Astrocyte (in vitro differentiated cells and primary cell): ENCODE measurements around the gene RTN4IP1. TPM values are rescaled to one million over a fixed set of nuclear protein-coding genes. Genes with fewer than 3 reads are reported as not detected.

Experiments
- DNase-seq: peaks from one replicate; pipeline ENCODE4 v3.0.0-alpha.2; 2010; ENCODE audit warnings: low read depth
- FAIRE-seq: peaks from 2 replicates; lab custom pipeline; 2011; peaks lifted over from hg19 to GRCh38; lab: Jason Lieb, UNC
- H2AFZ ChIP-seq: 2 replicates; pipeline ENCODE4 v1.6.0; 2012; ENCODE audit warnings: low read depth, low read length, inconsistent platforms
- H3K27ac ChIP-seq: 2 replicates; pipeline ENCODE4 v1.5.1; 2011; ENCODE audit warnings: low read depth, low read length, inconsistent platforms
- H3K27me3 ChIP-seq: 2 replicates; pipeline ENCODE4 v1.6.0; 2011; ENCODE audit warnings: low read length, inconsistent platforms; ENCODE audit not compliant: insufficient read depth
- H3K36me3 ChIP-seq: 2 replicates; pipeline ENCODE4 v1.5.1; 2011; ENCODE audit warnings: low read length, inconsistent platforms; ENCODE audit not compliant: insufficient read depth
- H3K4me1 ChIP-seq: 2 replicates; pipeline ENCODE4 v1.5.1; 2011; ENCODE audit warnings: low read length, inconsistent platforms; ENCODE audit not compliant: insufficient read depth
- H3K4me2 ChIP-seq: 2 replicates; pipeline ENCODE4 v1.6.0; 2012; ENCODE audit warnings: low read length, inconsistent platforms
- H3K4me3 ChIP-seq: 2 replicates; pipeline ENCODE4 v1.5.1; 2011; ENCODE audit warnings: low read depth, mild to moderate bottlenecking, low read length, inconsistent platforms; ENCODE audit not compliant: insufficient read depth
- H3K79me2 ChIP-seq: 2 replicates; pipeline ENCODE4 v1.6.0; 2012; ENCODE audit warnings: mild to moderate bottlenecking, low read length, inconsistent platforms; ENCODE audit not compliant: insufficient read depth
- H3K9ac ChIP-seq: 2 replicates; pipeline ENCODE4 v1.6.0; 2012; ENCODE audit warnings: mild to moderate bottlenecking, low read length, inconsistent platforms
- H3K9me3 ChIP-seq: 2 replicates; pipeline ENCODE4 v1.5.1; 2012; ENCODE audit warnings: low read depth, mild to moderate bottlenecking, low read length, inconsistent platforms; ENCODE audit not compliant: insufficient read depth
- H4K20me1 ChIP-seq: 2 replicates; pipeline ENCODE4 v1.6.0; 2012; ENCODE audit warnings: low read length, inconsistent platforms; ENCODE audit not compliant: insufficient read depth
- H3K27ac Mint-ChIP-seq: one replicate; pipeline ENCODE4 v1.8.0; 2021; ENCODE audit warnings: mild to moderate bottlenecking, mixed read lengths; ENCODE audit not compliant: unreplicated experiment
- H3K27me3 Mint-ChIP-seq: one replicate; pipeline ENCODE4 v1.8.0; 2021; ENCODE audit warnings: low read depth, mixed read lengths; ENCODE audit not compliant: unreplicated experiment
- H3K36me3 Mint-ChIP-seq: one replicate; pipeline ENCODE4 v1.8.0; 2021; ENCODE audit warnings: low read depth, mixed read lengths; ENCODE audit not compliant: unreplicated experiment
- H3K4me1 Mint-ChIP-seq: one replicate; pipeline ENCODE4 v1.8.0; 2021; ENCODE audit warnings: low read depth, mixed read lengths; ENCODE audit not compliant: unreplicated experiment
- H3K4me3 Mint-ChIP-seq: one replicate; pipeline ENCODE4 v1.8.0; 2021; ENCODE audit warnings: mild to moderate bottlenecking, moderate library complexity, mixed read lengths; ENCODE audit not compliant: unreplicated experiment
- H3K9me3 Mint-ChIP-seq: one replicate; pipeline ENCODE4 v1.8.0; 2021; ENCODE audit warnings: mild to moderate bottlenecking, mixed read lengths; ENCODE audit not compliant: unreplicated experiment
- CTCF ChIP-seq: IDR thresholded peaks from 2 replicates; pipeline ENCODE4 v1.5.1; 2011; ENCODE audit warnings: low read depth, mild to moderate bottlenecking, inconsistent platforms, low read length, moderate library complexity; ENCODE audit not compliant: insufficient read depth
- EZH2 ChIP-seq: IDR thresholded peaks from 2 replicates; pipeline ENCODE4 v1.6.1; 2012; ENCODE audit warnings: mild to moderate bottlenecking, low read length, inconsistent platforms; ENCODE audit not compliant: insufficient read depth
- total RNA-seq: library from RNA; stranded (reverse); gene quantifications from 2 replicates; pipeline ENCODE4 v1.2.1, GENCODE V29; 2021

Gene RTN4IP1
- total RNA-seq, 1 donor from 2014 or later, result 5.3 TPM

- Histone ChIP-seq H3K9ac (no peak overlapping the region), H2AFZ (no peak overlapping the region), H3K27ac (no peak overlapping the region), H3K36me3 (no peaks in the 10 kb centered on the region), H3K4me1 (no peaks in the 10 kb centered on the region), H3K4me2 (no peak overlapping the region), H3K27me3 (no peaks in the 10 kb centered on the region), H3K9me3 (no peaks in the 10 kb centered on the region), H4K20me1 (no peaks in the 10 kb centered on the region), H3K4me3 (no peak overlapping the region), H3K79me2 (no peaks in the 10 kb centered on the region)
- TF ChIP-seq EZH2, result no peak
- TF ChIP-seq CTCF, result no peak
- Mint-ChIP-seq H3K27ac (no peak overlapping the region), H3K4me3 (no peak overlapping the region), H3K4me1 (peaks cover 4% of the 10 kb centered on the region), H3K9me3 (no peaks in the 10 kb centered on the region), H3K27me3 (no peaks in the 10 kb centered on the region), H3K36me3 (no peaks in the 10 kb centered on the region)
- FAIRE-seq (no peak), DNase-seq (no peak)
Measured at GRCh38 chr6:106540432-106540831, 88.9 kb downstream of the RTN4IP1 start.

GRCh38 chr6:106539936-106540335, 89.4 kb downstream of the RTN4IP1 start:
- no peaks in the 10 kb centered on the region for H3K36me3 ChIP-seq
- H3K4me1 ChIP-seq, result no peaks in the 10 kb centered on the region
- no peaks in the 10 kb centered on the region for H3K36me3 Mint-ChIP-seq
- no peak overlapping the region for H3K4me3 ChIP-seq
- H2AFZ ChIP-seq, result no peak overlapping the region
- no peak for TF ChIP-seq EZH2
- no peak for TF ChIP-seq CTCF
- no peak overlapping the region for H3K27ac Mint-ChIP-seq
- H3K27me3 ChIP-seq, result no peaks in the 10 kb centered on the region
- H3K9ac ChIP-seq, result no peak overlapping the region
- H3K9me3 Mint-ChIP-seq, result no peaks in the 10 kb centered on the region
- no peaks in the 10 kb centered on the region for H3K27me3 Mint-ChIP-seq
- H3K27ac ChIP-seq, result no peak overlapping the region
- DNase-seq (no peak), FAIRE-seq (no peak)
- H3K4me1 Mint-ChIP-seq, result peaks cover 4% of the 10 kb centered on the region
- H3K79me2 ChIP-seq, result no peaks in the 10 kb centered on the region
- no peak overlapping the region for H3K4me2 ChIP-seq
- no peak overlapping the region for H3K4me3 Mint-ChIP-seq
- H3K9me3 ChIP-seq, result no peaks in the 10 kb centered on the region
- no peaks in the 10 kb centered on the region for H4K20me1 ChIP-seq

- Histone ChIP-seq H3K9ac (no peak overlapping the region), H3K27me3 (no peaks in the 10 kb centered on the region), H3K4me2 (no peak overlapping the region), H4K20me1 (no peaks in the 10 kb centered on the region), H3K4me1 (no peaks in the 10 kb centered on the region), H3K79me2 (no peaks in the 10 kb centered on the region), H3K36me3 (no peaks in the 10 kb centered on the region), H3K27ac (no peak overlapping the region), H2AFZ (no peak overlapping the region), H3K9me3 (no peaks in the 10 kb centered on the region), H3K4me3 (no peak overlapping the region)
- FAIRE-seq (no peak), DNase-seq (no peak)
- Mint-ChIP-seq H3K36me3 (no peaks in the 10 kb centered on the region), H3K27me3 (no peaks in the 10 kb centered on the region), H3K9me3 (no peaks in the 10 kb centered on the region), H3K4me1 (peaks cover 6% of the 10 kb centered on the region), H3K4me3 (no peak overlapping the region), H3K27ac (no peak overlapping the region)
- TF ChIP-seq CTCF (no peak), EZH2 (no peak)
Measured at GRCh38 chr6:106538145-106538544, 91.2 kb downstream of the RTN4IP1 start.
